K562 treated with DMSO at 1 percent for 4 hours (cell line): ENCODE measurements around the gene ATOH1. TPM values are rescaled to one million over a fixed set of nuclear protein-coding genes. Genes with fewer than 3 reads are reported as not detected.

Experiments
- total RNA-seq: library from RNA; unstranded; fragments of 300-600 nt; gene quantifications from 2 replicates; pipeline ENCODE4 v1.2.3, GENCODE V29; 2022; ENCODE audit not compliant: insufficient read depth

The ATOH1 gene
- total RNA-seq = not detected in 2 replicates

DNA sequence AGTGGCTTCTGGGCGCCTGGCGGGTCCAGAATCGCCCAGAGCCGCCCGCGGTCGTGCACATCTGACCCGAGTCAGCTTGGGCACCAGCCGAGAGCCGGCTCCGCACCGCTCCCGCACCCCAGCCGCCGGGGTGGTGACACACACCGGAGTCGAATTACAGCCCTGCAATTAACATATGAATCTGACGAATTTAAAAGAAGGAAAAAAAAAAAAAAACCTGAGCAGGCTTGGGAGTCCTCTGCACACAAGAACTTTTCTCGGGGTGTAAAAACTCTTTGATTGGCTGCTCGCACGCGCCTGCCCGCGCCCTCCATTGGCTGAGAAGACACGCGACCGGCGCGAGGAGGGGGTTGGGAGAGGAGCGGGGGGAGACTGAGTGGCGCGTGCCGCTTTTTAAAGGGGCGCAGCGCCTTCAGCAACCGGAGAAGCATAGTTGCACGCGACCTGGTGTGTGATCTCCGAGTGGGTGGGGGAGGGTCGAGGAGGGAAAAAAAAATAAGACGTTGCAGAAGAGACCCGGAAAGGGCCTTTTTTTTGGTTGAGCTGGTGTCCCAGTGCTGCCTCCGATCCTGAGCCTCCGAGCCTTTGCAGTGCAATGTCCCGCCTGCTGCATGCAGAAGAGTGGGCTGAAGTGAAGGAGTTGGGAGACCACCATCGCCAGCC is at the start of gene ATOH1:
Gene ATOH1 (plus strand): TSS at position 422 of the 663 bp plus-strand sequence. CDS start 174 bp downstream, at position 596.

